ENCODE measurements around the gene WBP4. TPM values are rescaled to one million over a fixed set of nuclear protein-coding genes. Genes with fewer than 3 reads are reported as not detected.

WBP4 gene
- total RNA-seq, 2 donors from 2014 or later: 5.3 to 8.6 TPM

- H3K27ac ChIP-seq: peak overlapping the region; percentile 96 to 100 (median 99)
- WGBS, 2 donors: 1% methylated on average over 15 to 35 of the region's 35 CpGs
- no peaks in the 10 kb centered on the region for H3K36me3 ChIP-seq (replicated peaks in 1 of 2; ENCODE audit: insufficient read depth in 1 of 2, low read depth in 2 of 2)
- H3K4me3 ChIP-seq: peak overlapping the region; percentile 84 to 96
- ATAC-seq: peak; percentile 48
- H3K4me1 ChIP-seq: peaks cover 43% of the 10 kb centered on the region
- H3K27me3 ChIP-seq: no peaks in the 10 kb centered on the region
- intact Hi-C loops (cut with DNase I): no loop called here
- TF ChIP-seq CTCF (IDR thresholded peaks at IDR 0.05): no peak
- no peak for TF ChIP-seq POLR2A (IDR thresholded peaks at IDR 0.05)
- H3K9me3 ChIP-seq: no peaks in the 10 kb centered on the region
- DNase-seq: peak; percentile 76 to 84 (median 81)
Measured at GRCh38 chr13:41060724-41061074, 610 bp upstream of the WBP4 start.

DNA sequence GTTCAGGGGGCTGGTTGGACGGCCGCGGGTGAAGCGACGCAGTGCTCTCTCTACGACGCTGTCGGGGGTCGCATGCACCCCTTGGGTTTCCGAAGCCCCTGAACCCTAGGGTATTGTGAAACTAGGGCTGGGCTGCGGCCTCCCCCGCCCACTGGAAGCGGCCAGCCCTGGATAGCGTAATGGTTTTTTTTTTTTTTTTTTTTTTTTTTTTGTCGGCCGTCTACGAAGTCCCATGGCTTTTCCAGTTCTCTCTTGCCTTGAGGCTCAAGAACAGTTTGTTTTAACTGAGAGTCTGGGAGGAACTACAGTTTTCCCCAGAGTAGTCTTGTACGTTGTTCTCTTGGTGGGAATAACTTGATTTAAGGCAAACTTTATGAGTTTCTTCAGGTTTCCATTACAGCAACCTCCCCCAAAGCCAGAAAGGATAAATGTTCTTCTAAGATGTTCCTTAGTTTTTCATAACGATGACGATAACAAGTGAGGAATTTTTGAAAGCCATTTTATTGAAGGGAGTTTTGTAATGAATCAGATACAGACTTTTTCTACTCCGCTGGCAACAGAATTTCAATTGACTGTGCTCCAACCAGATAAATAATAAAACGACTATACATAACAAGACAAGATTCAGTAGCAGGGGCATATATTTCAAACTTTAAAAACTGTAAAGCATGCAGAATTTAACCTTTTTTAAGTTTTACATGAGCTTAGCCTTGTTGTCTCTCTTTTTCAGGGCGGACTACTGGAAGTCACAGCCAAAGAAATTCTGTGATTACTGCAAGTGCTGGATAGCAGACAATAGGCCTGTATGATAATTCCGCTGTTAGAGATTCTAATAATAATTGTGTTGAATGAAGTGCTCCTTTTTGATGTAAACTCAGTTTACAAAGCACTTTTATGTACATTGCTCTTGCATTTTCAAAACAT, 867 bp downstream of the WBP4 start:
- H3K36me3 ChIP-seq (replicated peaks in 1 of 2; ENCODE audit: insufficient read depth in 1 of 2, low read depth in 2 of 2): peaks cover 1 to 4% of the 10 kb centered on the region in 2 donors
- WGBS, 2 donors: 1 to 2% methylated on average over 23 to 24 of the region's 24 CpGs
- ATAC-seq (peak; percentile 45), DNase-seq (no peak)
- H3K4me3 ChIP-seq: peak overlapping the region; percentile 84 to 96
- no peaks in the 10 kb centered on the region for H3K27me3 ChIP-seq
- intact Hi-C loops (cut with DNase I): no loop called here
- no peaks in the 10 kb centered on the region for H3K9me3 ChIP-seq
- peaks cover 28% of the 10 kb centered on the region for H3K4me1 ChIP-seq
- peak overlapping the region; percentile 96 to 100 (median 99) for H3K27ac ChIP-seq
- TF ChIP-seq POLR2A (IDR thresholded peaks at IDR 0.05): no peak
- no peak for TF ChIP-seq CTCF (IDR thresholded peaks at IDR 0.05)

DNA sequence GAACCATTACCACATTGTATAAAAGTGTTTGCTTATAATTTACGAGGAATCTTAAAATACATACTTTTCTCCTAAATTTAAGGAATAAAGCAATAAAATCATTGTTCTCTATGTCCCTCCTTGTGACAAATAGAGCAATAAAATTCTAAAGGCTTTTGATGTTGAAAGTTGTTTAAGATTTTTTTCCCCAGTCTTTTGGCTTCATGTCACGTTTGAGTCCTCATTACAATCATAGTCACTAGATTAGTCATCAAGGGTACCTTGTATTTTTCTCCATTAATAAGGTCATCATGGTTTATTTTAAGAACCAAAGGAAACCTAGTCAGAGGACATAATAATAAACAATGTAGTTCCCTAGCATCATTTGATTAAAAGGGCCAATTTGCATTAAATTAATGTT, 3.2 kb downstream of the WBP4 start:
- no peak overlapping the region for H3K27ac ChIP-seq
- H3K4me1 ChIP-seq: peaks cover 8% of the 10 kb centered on the region
- no peak for TF ChIP-seq CTCF (IDR thresholded peaks at IDR 0.05)
- TF ChIP-seq POLR2A (IDR thresholded peaks at IDR 0.05): no peak
- intact Hi-C loops (cut with DNase I): no loop called here
- no peak overlapping the region for H3K4me3 ChIP-seq
- H3K36me3 ChIP-seq (replicated peaks in 1 of 2; ENCODE audit: insufficient read depth in 1 of 2, low read depth in 2 of 2): peaks cover 6 to 15% of the 10 kb centered on the region in 2 donors
- H3K27me3 ChIP-seq: no peaks in the 10 kb centered on the region
- ATAC-seq (no peak), DNase-seq (no peak)
- WGBS, 2 donors: 62 to 68% methylated on average over 2 of the region's 2 CpGs
- no peaks in the 10 kb centered on the region for H3K9me3 ChIP-seq

GRCh38 chr13:41065078-41065477, 3.8 kb downstream of the WBP4 start:
- intact Hi-C loops (cut with DNase I): loop anchor here (5.0 kb wide), 1 partner anchor 247 kb away; the partner anchor contains the start of gene NAA16
- no peak for ATAC-seq
- peaks cover 8% of the 10 kb centered on the region for H3K4me1 ChIP-seq
- TF ChIP-seq POLR2A (IDR thresholded peaks at IDR 0.05): no peak
- no peak for TF ChIP-seq CTCF (IDR thresholded peaks at IDR 0.05)
- H3K9me3 ChIP-seq: no peaks in the 10 kb centered on the region
- H3K36me3 ChIP-seq (replicated peaks in 1 of 2; ENCODE audit: insufficient read depth in 1 of 2, low read depth in 2 of 2): peaks cover 6 to 17% of the 10 kb centered on the region in 2 donors
- no peaks in the 10 kb centered on the region for H3K27me3 ChIP-seq
- no peak overlapping the region for H3K27ac ChIP-seq
- H3K4me3 ChIP-seq: no peak overlapping the region
- no peak for DNase-seq
